Measurements from ENCODE around the gene ZNF620.
A peak's percentile ranks its signal among the peaks of the same experiment; 100 is the strongest.
"Not testable (repeated sequence)": the region's sequence is repeated elsewhere in the genome, so short reads cannot be mapped to it uniquely, and the experiment has no call there.

Gene ZNF620

DNA sequence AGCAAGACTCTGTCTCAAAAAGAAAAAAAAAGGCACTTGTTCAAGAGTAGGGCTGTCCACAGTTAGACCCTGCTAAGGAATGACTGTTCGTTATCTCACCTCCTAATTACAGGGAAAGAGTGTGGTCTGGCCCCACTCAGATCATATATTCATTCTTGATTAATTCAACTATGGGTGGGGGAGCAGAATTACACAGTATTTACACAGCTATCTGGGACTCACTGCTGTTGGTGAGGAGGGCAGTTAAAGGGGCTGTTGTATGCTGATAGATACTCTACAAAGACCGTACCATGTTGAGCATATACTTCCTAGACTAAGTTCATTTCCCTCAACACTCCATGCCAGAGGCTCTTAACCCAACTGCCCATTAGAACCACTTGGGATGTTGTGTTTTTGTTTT lies 3.8 kb upstream of the ZNF620 start:
- DNase-seq (ENCODE audit: low spot score) = no peak

DNA sequence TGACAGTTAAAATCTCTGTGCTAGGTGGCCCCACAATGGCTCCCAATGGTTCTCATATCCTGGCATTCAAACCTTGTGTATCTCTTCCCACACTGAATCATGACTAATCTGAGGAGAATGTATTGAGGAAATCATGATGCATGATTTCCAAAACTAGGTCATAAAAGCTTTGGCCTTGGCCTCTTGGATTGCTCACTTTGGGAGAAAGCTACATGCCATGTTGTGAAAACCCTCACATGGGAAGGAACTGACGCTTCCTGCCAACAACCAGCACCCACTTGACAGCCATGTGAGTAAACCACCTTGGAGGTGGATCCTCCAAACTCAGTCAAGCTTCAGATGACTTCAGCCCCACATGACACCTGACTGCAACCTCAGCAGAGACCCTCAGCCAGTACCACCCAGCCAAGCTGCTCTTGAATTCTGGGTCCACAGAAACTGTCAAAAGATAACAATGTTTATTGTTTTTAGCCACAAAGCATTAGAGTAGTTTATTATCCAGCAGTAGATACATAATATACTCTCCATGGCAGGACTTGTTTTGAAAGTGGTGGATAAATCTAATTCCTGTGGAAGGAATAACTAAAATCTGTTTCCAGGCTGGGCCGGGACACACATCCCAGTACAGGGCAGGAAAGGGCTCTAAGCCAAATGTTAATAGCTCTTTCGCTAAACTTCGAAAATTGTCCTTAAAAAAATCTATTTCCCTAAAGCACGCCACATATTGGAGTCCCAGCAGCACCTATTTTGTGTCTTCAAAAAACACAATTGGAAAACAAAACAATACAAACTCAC lies 1.0 kb upstream of the ZNF620 start:
- no peak for DNase-seq (ENCODE audit: low spot score)

DNA sequence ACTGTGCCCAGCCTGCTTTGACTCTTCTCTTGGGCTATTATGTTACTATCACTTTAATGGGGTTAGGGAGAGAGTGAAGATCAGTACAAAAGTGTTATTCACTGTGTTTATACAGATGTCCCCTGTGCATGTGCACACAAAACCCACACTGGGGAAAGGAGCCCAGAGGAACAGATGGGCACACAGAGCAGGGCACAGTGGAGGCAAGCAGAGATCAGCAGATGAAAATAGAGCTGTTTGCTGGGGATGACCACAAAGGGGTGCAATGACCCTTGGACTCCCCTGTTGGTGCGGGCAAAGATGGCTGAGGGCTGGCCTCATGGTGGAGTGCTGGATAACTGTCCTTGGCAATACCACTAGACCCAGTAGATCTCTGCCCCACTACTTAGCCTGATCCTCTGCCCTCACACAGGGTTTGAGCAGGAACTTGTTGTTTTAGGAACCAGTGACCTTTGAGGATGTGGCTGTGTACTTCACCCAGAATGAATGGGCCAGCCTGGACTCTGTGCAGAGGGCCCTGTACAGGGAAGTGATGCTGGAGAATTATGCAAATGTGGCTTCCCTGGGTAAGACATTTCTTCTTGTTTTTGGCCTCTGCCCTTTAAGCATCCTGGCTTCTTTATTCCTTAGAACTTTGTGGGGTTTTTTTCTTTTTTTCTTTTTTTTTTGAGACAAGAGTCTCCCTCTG lies 5.3 kb downstream of the ZNF620 start:
- no peak for DNase-seq (ENCODE audit: low spot score)

DNA sequence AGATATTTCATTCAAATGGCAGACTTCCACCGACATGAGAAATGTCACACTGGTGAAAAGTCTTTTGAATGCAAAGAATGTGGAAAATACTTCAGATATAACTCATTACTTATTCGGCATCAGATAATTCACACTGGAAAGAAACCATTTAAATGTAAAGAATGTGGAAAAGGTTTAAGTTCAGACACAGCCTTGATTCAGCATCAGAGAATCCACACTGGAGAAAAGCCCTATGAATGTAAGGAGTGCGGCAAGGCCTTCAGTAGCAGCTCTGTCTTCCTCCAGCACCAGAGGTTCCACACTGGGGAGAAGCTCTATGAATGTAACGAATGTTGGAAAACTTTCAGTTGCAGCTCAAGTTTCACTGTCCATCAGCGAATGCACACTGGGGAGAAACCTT lies 10.4 kb downstream of the ZNF620 start:
- DNase-seq (ENCODE audit: low spot score) = no peak

DNA sequence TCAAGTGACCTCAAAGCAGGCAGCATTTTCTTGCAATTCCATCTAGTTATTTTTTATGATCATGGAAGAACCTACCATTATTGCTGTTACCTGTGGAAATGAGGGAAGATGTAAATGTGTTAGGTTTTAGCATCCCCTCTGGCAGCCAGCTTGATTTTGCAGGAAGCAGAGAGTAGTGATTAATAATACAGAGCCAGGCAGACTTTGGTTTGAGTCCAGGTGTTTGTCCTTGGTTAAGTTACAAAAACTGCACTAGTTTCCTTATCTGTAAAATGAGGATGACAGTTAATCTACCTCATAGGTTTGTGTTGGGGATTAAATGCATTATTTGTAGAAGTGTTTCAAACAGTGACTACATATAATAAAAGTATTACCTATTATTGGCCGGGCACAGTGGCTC lies 12.2 kb downstream of the ZNF620 start:
- DNase-seq (ENCODE audit: low spot score) = no peak

DNA sequence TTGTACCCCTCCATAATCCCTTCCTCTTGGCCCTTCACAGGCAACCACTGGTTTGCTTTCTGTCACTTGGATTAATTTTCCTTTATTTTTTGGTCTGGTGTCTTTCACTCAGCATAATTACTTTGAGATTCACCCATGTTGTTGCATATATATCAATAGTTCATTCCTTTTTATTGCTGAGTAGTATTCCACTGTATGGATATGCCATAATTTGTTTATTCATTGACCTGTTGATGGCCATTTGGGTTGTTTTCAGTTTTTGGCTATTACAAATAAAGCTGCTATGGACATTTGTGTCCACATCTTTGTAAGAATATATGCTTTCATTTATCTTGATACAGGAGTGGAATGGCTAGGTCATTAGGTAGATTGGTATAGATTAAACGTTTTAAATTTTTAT lies 13.0 kb downstream of the ZNF620 start:
- DNase-seq (ENCODE audit: low spot score) = no peak

DNA sequence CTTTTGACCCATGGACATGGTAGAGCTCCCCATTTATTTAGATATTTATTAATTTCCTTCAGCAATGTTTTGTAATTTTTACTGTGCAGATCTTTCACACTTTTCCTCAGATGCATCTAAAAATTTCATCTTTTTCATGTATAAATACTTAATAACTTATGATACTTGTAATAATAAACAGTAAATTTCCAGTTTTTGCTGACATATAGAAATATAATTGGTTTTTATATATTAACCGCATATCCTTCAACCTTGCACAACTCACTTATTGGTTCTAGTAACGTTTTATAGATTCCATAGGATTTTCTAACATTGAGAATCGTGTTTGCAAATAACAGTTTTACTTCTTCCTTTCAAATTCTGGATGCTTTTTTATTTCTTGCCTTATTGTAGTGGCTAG lies 15.4 kb downstream of the ZNF620 start:
- no peak for DNase-seq (ENCODE audit: low spot score)

DNA sequence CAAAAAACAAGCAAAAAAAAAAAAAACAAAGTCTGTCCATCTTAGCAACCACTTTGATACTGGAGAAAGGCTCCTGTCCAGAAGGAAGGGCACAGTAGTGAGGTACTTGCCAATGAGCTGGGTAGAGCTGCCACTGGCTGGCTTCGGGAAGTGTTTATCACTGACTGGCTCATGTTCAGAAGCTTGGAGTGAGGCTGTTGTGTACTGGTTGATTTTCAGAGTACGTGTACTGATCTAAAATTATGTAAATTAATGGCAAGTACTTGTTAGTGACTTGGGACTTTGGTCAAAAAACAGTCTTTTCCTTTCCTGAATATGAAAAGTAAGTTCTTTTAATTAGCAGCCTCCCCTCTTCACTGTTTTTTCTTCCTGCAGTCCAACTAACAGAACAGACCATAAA lies 17.9 kb downstream of the ZNF620 start:
- DNase-seq (ENCODE audit: low spot score) = no peak

DNA sequence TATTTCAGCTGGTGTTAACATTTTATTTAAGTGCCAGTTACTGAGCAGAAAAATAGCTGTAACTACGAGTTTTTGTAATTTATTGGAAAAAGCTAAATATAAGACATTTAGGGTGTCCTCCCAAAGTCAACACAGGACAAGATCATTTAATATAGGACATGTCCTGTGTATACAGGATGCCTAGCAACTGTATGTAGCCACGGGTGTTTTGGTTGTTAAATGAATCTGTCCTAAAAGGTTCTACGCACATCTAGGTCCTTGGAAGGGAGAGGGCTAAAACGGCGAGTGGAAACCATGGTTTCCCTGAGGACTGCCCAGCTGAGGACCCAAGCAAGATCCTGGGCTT lies 18.4 kb downstream of the ZNF620 start:
- DNase-seq (ENCODE audit: low spot score) = no peak

DNA sequence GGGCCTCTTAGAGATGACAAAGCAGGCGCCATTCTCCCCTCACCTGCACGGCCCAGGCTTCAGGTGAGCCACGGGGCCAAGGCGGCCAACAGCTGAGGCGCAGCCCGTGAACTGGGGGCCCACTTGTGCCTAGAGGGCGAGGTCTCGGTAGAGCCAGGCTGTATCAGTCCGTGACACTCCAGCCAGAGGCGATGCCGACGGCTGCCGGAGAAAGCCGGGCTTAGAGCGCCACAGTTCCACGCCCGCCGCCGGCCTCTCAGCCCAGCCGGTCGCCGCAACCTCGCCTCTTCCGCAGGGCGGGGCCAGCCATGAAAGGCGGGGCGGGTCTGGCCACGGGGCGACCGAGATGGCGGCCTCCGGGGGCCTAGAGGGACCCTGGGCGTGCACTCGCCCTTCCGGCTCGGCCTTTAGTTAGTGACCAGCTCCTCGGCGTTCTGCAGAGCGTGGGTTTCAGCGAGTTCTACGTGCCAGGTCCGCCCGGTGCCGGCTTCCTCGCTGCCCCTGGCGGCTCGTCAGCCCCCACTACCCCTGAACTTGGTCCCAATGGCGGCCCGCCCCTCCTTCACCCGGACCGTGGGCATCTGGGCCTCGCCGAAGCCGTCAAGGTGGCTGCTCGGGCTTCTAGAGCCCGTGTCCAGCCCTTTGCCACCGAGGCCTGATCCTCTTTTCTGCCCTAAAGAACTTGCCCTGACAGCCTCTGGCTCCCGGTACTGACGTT lies 18.9 kb downstream of the ZNF620 start, which contains the start of gene ZNF621:
TSS of gene ZNF621 (plus strand) at position 393 of the 718 bp plus-strand sequence. CDS start 881 bp downstream, outside the sequence.
- DNase-seq (ENCODE audit: low spot score) = peak; percentile 79

DNA sequence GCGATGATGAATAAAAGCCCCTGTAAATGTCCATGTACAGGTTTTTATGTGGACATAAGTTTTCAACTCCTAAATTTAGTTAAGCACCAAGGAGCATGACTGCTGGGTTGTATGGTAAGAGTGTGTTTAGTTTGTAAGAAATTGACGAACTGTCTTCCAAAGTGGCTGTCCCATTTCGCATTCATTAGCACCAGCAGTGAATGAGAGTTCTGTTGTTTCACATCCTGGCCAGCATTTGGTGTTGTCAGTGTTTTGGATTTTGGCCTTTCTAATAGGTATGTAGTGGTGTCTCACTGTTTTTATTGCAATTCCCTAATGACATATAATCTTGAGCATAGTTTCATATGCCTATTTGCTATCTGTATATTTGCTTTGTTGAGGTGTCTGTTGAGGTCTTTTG lies 22.6 kb downstream of the ZNF620 start:
- no peak for DNase-seq (ENCODE audit: low spot score)

DNA sequence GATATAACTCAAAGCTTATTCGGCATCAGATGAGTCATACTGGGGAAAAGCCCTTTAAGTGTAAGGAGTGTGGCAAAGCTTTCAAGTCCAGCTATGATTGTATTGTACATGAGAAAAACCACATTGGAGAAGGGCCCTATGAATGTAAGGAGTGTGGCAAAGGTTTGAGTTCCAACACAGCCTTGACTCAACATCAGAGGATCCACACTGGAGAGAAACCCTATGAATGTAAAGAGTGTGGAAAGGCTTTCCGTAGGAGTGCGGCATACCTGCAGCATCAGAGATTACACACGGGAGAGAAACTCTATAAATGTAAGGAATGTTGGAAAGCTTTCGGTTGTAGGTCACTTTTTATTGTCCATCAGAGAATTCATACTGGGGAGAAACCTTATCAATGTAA lies 26.4 kb downstream of the ZNF620 start:
- no peak for DNase-seq (ENCODE audit: low spot score)

DNA sequence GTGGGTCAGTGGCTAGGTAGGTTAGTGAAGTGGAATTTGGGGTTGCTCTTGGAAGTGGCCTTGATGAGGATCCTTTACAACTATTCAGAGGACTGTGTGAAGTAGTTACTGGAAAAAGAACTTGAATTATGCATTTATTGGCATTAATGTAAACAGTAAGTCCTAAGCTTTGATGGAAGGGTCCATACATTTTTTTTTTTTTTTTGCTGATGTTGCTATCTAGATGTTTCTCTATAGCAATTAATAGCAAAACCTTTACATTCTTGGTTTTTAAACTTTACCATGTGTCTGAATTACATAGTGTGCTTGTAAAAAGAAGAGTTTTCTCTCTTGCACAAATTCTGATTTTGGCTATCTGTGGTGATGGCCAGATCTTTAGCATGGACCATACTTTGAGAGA lies 28.4 kb downstream of the ZNF620 start:
- DNase-seq (ENCODE audit: low spot score) = no peak

DNA sequence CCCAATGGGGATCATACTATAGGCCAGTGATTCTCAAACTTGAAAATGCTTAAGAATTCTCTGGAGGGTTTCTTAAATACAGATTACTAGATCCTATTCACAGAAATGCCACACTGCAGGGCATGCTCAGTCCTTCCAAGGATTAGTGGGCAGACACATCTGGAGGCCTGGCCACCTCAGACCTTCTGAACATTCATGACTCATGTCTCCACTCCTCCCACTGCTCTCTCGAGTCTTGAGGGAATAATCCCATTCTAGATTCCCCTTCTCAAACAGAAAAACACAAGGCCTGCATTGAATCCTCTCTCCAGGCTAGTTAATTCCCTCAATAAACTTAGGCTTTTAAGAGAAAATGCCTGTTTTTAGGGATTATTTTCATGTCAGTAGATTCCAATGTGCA lies 41.0 kb downstream of the ZNF620 start:
- DNase-seq (ENCODE audit: low spot score) = no peak

DNA sequence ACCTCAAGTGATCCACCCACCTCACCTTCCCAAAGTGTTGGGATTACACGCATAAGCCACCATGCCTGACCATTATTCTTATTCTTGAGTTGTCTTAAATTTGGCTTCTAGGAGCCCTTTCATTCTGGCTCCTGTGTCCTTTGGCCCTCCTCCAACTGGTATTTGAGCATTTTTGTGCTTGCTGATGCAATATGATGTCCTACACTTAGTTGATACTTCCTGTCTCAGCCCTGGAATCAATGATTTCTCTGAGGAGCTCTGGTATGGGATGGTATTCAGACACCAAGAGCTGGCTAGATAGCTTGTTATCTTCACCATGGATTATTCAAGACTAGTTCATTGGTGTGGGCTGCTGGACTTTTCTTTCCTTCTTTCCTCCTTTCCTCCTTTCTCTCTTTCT lies 44.3 kb downstream of the ZNF620 start:
- DNase-seq (ENCODE audit: low spot score) = no peak

DNA sequence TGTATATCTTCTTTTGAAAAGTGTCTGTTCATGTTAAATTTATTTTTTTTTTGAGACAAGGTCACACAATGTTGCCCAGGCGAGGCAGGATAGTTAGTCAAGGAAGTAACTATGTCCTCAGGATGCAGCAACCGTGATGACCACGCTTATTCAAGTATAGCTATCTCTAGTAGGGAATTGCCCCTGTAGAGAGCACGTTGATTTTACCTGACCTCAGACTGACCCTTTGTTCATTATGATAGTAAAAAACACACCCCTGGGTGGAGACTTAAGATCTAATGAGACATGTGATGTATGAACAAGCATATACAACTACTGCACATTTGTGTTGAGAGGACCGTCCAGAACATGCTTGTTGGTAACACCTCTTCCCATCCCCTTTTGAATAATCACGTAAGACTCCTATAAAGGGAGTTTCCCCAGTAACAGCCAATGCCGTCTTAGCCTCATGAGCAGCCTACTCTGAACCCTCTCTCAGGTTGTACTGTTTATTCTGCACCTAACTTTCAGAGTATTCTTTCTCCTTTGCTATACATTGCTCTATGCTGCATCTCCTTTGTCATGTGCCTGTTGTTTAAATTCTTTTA lies 51.8 kb downstream of the ZNF620 start:
- DNase-seq (ENCODE audit: low spot score) = no peak

DNA sequence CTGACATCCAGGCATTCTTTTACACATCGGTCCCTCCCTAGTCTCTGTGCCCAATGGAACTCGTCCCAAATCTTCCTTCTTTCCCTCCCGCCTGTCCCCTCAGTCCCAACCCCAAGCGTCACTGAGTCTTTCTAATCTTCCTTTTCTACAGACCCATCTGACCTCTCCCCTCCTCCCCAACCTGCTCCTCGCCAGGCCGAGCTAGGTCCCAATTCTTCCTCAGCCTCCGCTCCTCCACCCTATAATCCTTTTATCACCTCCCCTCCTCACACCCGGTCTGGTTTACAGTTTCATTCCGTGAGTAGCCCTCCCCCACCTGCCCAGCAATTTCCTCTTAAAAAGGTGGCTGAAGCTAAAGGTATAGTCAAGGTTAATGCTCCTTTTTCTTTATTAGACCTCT lies 56.6 kb downstream of the ZNF620 start:
- DNase-seq (ENCODE audit: low spot score) = not testable (repeated sequence)

DNA sequence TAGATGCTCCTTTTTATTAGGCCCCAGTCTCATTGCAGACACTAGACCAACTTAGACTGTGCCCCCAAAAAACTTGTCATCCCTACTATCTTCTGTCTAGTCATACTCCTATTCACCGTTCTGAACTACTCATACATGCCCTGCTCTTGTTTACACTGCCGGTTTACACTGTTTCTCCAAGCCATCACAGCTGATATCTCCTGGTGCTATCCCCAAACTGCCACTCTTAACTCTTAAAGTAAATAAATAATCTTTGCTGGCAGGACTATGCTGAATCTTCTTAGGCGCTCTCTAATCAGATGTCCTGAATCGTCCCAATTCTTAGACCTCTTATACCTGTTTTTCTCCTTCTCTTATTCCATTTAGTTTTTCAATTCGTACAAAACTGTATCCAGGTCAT lies 59.8 kb downstream of the ZNF620 start:
- DNase-seq (ENCODE audit: low spot score) = not testable (repeated sequence)

DNA sequence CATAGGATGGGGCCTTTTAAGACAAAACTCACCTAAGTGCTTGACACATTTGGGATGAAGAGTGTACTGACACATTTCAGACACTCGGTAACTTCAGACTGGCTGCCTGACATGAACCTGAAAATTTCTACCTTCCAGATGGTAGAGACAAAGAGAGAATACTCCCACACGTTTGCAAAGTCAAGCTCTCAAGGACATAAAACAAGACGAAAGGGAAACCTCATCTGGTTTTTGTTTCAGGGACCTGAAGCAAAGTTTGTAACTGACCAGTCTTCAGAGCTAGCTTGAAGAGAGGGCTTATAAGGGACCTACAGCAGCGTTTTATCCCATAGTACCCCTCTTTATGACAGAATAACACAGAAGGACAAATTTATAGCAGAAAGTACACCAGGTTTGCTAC lies 60.9 kb downstream of the ZNF620 start:
- no peak for DNase-seq (ENCODE audit: low spot score)
